Head of caudate nucleus (tissue), 42 donors: Measurements from ENCODE around the gene PTPRD.

Experiments used
- DNase-seq, 42 donors: peaks; one replicate each; pipeline versions ENCODE4 v3.0.0 to v3.0.0-alpha.2; 2020 to 2021; ENCODE audit warnings: mixed read lengths in 7 of 42
- intact Hi-C: fragments of 100-400 bp; cut with DNase I; formaldehyde crosslinking; loops from one replicate; pipeline ENCODE4 v1.15.0; 2022

PTPRD gene

GRCh38 chr9:9751996-9752395 is 860.8 kb downstream of the PTPRD start:
- intact Hi-C loops, result no loop called here
- no peak for DNase-seq

GRCh38 chr9:9750719-9751118 is 862.1 kb downstream of the PTPRD start:
- DNase-seq, result no peak
- intact Hi-C loops, result no loop called here

- intact Hi-C loops, result no loop called here
- no peak for DNase-seq
These were observed 863.2 kb downstream of the PTPRD start for GRCh38 chr9:9749591-9749990.

GRCh38 chr9:9747787-9748186 is 865.0 kb downstream of the PTPRD start:
- DNase-seq, result no peak
- intact Hi-C loops, result no loop called here

- intact Hi-C loops, result no loop called here
- no peak for DNase-seq
These were observed 866.0 kb downstream of the PTPRD start for GRCh38 chr9:9746826-9747225.

GRCh38 chr9:9743822-9744221 is 869.0 kb downstream of the PTPRD start:
- intact Hi-C loops, result no loop called here
- no peak for DNase-seq

GRCh38 chr9:9730174-9730573 is 882.6 kb downstream of the PTPRD start:
- DNase-seq, result no peak
- intact Hi-C loops, result no loop called here

- intact Hi-C loops, result no loop called here
- no peak for DNase-seq
These were observed 883.7 kb downstream of the PTPRD start for GRCh38 chr9:9729082-9729481.

GRCh38 chr9:9719373-9720112 is 893.3 kb downstream of the PTPRD start:
- intact Hi-C loops, result no loop called here

GRCh38 chr9:9718691-9719090 is 894.1 kb downstream of the PTPRD start:
- DNase-seq, result no peak
- intact Hi-C loops, result no loop called here

More at GRCh38 chr9:9719373-9720112, 893.3 kb downstream of the PTPRD start:
- DNase-seq, result no peak

- intact Hi-C loops, result no loop called here
These were observed 933.4 kb downstream of the PTPRD start for GRCh38 chr9:9679433-9679832.

GRCh38 chr9:9674461-9674860 is 938.3 kb downstream of the PTPRD start:
- intact Hi-C loops, result no loop called here
- no peak for DNase-seq

More at GRCh38 chr9:9679433-9679832, 933.4 kb downstream of the PTPRD start:
- DNase-seq, result no peak

- intact Hi-C loops, result no loop called here
These were observed 942.3 kb downstream of the PTPRD start for GRCh38 chr9:9670454-9670853.

GRCh38 chr9:9645006-9645405 is 967.8 kb downstream of the PTPRD start:
- no peak for DNase-seq
- intact Hi-C loops, result no loop called here

More at GRCh38 chr9:9670454-9670853, 942.3 kb downstream of the PTPRD start:
- no peak for DNase-seq

- intact Hi-C loops, result no loop called here
- DNase-seq, result no peak
These were observed 981.5 kb downstream of the PTPRD start for GRCh38 chr9:9631284-9631683.

GRCh38 chr9:9625248-9625647 is 987.6 kb downstream of the PTPRD start:
- intact Hi-C loops, result no loop called here
- DNase-seq, result no peak

- intact Hi-C loops, result no loop called here
These were observed 989.3 kb downstream of the PTPRD start for GRCh38 chr9:9623506-9623905.

GRCh38 chr9:9621355-9621940 is 991.4 kb downstream of the PTPRD start:
- intact Hi-C loops, result no loop called here
- DNase-seq, result no peak

More at GRCh38 chr9:9623506-9623905, 989.3 kb downstream of the PTPRD start:
- no peak for DNase-seq

- intact Hi-C loops, result no loop called here
- DNase-seq, result no peak
These were observed 992.1 kb downstream of the PTPRD start for GRCh38 chr9:9620736-9621135.

- intact Hi-C loops, result no loop called here
- no peak for DNase-seq
These were observed 997.7 kb downstream of the PTPRD start for GRCh38 chr9:9615086-9615485.

GRCh38 chr9:9614607-9615006 is 998.2 kb downstream of the PTPRD start:
- no peak for DNase-seq
- intact Hi-C loops, result no loop called here
